ENCODE results near the gene L1CAM.

The L1CAM gene

GRCh38 chrX:153863251-153863991 is 22.6 kb downstream of the L1CAM start:
- DNase-seq (ENCODE audit: low read depth in 2 of 2), result no peak

- DNase-seq (ENCODE audit: low read depth in 2 of 2), result no peak
Observed at GRCh38 chrX:153862369-153863250, 23.4 kb downstream of the L1CAM start.

DNA sequence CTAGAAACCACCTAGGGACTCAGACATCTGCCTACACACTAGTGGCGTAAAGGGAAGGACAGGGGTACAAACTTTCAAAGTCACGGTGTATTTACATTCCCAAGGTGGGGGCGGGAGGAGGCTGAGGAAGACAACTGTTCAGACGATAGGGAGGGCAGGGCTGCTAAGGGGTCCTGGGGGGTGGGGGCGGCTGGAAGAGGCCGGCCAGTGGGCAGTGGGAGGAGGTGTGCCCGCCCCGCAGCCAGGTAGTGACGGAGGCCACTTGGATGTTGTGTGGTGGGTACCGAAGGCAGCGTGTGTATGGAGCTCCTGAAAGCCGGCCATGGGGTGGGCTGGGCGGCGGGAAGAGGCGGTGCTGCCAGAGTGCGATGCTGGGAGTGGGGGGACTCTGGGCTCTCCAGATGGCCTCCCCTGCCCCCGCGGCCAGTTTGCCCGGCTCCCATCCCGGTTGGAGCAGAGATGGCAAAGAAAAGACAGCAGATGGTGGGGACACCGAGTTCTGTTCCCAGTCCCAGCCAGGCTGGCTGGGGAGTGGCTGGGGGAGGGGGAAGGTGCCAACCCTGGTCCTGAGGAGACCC is 24.2 kb downstream of the L1CAM start:
- no peak for DNase-seq (ENCODE audit: low read depth in 2 of 2)

DNA sequence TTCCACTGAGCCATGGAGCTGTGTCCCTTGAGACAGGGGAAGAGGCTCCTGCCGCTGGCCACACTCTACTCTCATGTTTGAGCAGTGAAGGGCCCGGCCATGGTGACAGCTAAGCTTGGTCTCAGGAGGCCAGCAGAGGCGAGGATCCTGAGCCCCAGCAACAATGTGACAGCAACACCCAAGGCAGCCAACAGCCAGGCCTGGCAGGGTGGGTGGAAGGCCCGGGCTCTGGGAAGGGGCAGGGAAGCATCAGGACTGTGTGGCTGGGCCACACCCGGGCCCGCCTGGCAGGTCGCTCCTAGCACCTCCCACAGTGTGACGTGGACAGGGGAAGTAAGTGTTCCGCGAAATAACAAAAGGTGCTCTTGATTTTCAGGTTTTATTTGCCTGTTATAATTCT is 24.8 kb downstream of the L1CAM start:
- DNase-seq (ENCODE audit: low read depth in 2 of 2), result no peak

GRCh38 chrX:153857348-153857903 is 28.5 kb downstream of the L1CAM start:
- no peak for DNase-seq (ENCODE audit: low read depth in 2 of 2)

DNA sequence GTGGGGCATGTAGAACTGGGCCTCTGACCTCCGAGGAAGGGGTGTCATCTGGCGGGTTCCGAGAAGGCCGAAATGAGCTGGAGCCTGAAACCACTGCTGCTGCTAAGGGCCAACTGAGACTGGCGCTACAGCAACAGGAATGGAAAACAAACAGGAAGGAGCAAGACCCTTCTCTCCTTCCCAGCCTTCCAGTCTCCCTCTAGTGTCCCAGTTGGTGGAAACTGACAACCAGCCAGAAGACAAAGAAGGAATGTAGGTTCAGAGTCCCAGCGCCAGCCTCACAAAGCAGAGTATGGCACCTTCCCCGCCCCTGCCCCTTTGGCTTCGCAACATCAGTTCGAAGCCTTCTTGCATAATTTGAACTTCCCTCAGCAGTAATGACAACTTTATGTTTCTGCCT is 31.3 kb downstream of the L1CAM start:
- no peak for DNase-seq (ENCODE audit: low read depth in 2 of 2)

DNA sequence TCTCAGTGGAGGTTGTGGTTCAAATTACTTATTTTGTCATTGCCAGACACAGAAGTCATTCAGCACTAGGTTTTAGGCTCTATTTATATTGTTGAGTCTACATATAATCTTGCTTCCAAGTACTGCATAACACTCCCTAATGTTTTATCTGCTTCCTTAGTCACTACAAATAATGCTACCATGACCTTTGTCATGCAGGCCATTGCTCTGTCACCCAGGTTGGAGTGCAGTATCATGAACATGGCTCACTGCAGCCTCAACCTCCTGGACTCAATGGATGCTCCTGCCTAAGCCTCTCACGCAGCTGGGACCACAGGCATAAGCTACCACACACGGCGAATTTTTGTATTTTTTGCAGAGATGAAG is 32.1 kb downstream of the L1CAM start:
- DNase-seq (ENCODE audit: low read depth in 2 of 2), result no peak

GRCh38 chrX:153853180-153853901 is 32.6 kb downstream of the L1CAM start:
- DNase-seq (ENCODE audit: low read depth in 2 of 2), result no peak

- no peak for DNase-seq (ENCODE audit: low read depth in 2 of 2)
Observed at GRCh38 chrX:153851981-153852380, 34.0 kb downstream of the L1CAM start.

GRCh38 chrX:153848325-153848724 is 37.6 kb downstream of the L1CAM start:
- DNase-seq (ENCODE audit: low read depth in 2 of 2), result no peak

GRCh38 chrX:153845842-153846241 is 40.1 kb downstream of the L1CAM start:
- no peak for DNase-seq (ENCODE audit: low read depth in 2 of 2)

DNA sequence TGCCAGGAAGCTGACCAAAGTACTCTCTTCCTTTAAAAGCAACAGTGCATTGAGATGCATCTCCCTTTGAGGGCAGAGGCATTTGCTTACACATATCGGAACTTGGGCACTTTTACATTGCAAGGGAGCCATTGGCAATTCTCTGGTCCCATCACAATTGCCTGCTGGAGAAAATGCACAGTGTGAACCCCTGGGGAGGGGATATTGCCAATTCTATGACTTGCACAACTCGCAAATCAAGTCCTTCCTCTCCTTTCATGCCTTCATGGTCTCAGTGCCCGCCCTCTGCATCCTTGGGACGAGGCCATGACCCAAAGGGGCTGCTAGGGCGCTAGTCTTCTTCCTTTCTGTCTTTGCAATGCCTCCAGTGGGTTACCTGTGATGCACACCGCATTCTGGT is 40.8 kb downstream of the L1CAM start:
- DNase-seq (ENCODE audit: low read depth in 2 of 2), result no peak

DNA sequence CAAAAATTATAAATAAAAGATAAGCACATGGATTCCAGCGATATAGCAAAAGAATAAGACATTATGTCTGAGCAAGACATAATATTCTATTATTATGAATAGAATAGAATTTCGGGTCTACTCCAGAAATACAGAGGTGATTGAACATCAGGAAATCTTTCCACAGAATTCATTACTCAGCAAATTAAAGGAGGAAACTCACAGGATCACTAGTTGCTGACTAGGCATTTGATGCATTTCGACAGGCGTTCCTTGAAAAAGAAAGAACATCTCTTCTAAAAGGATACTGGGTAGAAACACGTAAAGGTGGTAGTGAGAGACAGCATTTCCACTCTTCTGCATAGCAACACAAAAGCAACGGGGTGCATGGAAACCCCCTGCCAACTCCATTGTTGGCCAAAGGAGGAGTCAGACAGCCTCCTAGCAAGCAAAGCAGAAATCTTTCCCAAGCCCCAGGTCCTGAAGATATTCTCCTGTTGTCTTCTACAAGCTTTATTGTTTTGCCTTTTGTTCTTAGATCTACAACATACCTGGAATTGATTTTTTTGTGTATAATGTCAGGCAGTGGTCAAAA is 41.4 kb downstream of the L1CAM start:
- DNase-seq (ENCODE audit: low read depth in 2 of 2), result no peak

GRCh38 chrX:153836921-153837320 is 49.1 kb downstream of the L1CAM start:
- DNase-seq (ENCODE audit: low read depth in 2 of 2), result no peak

DNA sequence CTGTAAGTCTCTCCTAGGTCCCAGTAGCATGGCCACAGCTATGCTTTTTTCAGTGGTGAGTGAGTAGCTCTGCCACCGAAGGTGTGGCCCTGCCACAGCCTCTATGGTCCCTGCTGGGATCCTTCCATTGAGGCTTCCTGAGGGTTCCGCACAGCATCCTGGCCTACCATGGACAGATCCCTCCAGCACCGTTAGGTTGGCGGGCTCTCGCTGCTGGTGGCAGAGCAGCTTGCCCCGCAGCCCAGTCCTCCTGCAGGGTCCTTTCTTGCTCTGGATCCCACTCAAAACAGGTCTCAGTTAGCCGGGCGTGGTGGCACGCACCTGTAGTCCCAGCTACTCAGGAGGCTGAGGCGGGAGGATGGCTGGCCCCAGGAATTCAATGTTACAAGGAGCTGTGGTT is 53.2 kb downstream of the L1CAM start:
- DNase-seq (ENCODE audit: low read depth in 2 of 2), result no peak

- no peak for DNase-seq (ENCODE audit: low read depth in 2 of 2)
Observed at GRCh38 chrX:153831429-153832150, 54.4 kb downstream of the L1CAM start.

DNA sequence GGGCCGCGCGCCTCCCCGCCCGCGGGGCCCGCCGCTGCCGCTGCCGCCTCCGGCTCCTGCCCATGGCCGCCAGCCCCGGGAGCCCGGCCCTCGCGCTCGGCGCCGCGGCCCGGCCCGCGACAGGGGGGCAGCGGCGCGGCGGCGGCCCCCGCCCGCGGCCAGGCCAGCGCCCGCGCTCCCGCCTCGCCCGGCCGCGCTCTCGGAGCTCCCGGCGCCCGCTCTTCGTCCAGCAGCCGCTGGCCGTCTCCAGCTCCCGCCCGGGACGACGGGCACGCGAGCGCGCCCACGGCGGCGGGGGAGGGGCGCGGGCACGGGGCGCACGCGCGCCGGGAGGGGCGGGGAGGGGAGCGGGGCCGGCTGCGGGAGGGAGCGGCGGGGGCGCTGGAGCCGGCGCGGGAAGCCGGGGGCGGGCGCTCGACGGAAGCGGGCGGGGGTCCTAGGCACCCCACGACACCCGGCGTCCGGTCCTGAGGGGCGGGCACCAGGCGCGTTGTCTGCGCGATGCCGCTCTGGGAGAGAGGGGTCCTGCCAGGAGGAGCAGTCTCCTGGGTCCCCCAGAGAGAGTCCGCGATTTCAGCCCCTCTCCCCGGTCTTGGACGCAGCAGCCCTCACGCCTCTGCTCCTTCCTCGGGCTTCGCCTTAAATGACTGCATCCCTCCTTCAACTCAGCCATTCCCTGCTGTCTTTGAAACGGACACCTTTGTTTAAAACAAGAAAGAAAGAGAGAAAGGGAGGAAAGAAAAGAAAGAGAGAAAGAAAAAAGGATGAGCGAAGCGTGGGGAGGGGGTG is 55.1 kb downstream of the L1CAM start:
- no peak for DNase-seq (ENCODE audit: low read depth in 2 of 2)

DNA sequence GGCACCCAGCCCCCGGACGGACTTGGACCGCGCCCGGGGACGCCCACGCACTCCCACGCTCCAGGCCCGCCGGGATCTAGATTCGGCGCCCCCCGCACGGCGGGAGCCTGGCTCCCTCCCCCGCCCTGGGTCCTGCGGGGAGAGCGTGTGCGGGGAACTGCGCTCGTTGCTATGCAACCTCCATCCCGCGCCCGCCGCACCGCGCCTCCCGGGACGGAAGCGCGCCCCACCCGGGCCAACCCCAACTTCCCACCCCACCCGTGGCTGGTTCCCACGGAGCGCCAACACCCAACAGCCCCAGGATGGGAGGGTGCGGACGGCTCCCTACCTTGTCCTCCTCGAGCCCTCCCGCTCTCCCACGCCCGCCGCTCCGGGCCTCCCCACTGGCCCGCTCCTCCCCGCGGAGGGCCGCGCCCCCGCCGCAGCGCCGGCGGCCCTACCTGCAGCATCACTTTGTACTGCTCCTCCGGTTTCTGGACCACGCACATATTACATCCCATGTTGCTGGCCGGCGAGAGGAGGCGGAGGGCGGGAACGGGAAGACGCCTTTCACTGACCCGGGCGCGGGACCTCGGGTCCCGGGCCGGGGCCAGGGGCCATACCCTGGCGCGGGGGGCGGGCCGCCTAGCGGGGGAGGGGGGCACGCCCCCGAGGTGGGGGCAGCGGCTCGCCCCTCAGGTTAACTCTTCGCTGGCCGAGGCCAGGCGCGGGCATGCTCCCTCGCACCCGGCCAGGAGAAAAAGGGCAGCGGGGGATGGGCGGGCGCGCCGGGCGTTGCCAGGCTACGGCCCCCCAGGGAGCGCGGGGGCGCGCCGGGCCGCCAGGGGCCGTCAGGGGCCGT is 56.0 kb downstream of the L1CAM start, which contains the start of gene PDZD4:
Gene PDZD4, minus strand, starts transcription at position 746 of the 841 bp plus-strand sequence. Its CDS starts 246 bp downstream, at position 500.
- no peak for DNase-seq (ENCODE audit: low read depth in 2 of 2)

- no peak for DNase-seq (ENCODE audit: low read depth in 2 of 2)
Observed at GRCh38 chrX:153829549-153829798, 56.5 kb downstream of the L1CAM start.

All from stimulated activated CD8-positive, alpha-beta memory T cell treated with anti-CD3 and anti-CD28 coated beads, Interleukin-7, amount 100 ng/mL, for 4 hours (primary cell).